ENCODE results near the gene RILPL1. TPM values are rescaled to one million over a fixed set of nuclear protein-coding genes. Genes with fewer than 3 reads are reported as not detected.

RILPL1 gene
- total and polyA plus RNA-seq, 9 of the 15 experiments (the other 6 are each of a cell fraction or from before 2014, with no cell fraction given), result 0.25 to 10.6 (median 8.6) TPM

DNA sequence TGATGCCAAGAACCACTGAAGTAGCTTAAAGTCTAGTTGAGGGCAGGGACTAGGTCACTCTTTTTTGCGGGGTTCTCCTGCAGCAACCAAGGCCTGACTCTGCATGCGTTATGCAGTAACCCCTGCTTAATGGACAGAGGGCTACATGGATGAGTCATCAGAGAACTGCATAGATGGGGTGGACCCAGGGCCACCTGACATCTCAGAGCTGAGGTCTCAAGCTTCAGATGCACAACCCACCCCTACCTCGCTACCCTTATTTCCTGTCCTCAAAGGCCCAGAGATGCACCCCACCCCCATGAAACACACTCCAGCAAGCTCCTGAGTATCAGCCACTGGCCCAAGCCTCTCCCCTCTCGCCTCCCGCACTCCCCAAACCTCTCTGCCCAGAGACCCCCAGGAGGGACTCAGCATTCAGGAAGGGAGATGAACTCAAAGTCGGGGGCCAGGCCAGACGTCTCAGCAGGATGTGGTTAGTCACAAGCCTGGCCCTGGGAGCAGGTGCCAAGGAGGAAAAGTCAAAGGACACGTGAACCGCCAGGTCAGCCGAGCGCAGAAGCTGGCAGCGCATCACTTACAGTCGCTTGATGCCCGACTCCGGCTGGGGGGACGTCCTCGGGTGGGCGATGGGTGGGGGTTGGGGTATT is 49.8 kb downstream of the RILPL1 start:
- H3K4me3 ChIP-seq, result no peak overlapping the region
- WGBS (ENCODE audit: insufficient coverage, low coverage, missing lambda C conversion rate), result 82% methylated on average over 16 of the region's 18 CpGs

More for the DNA sequence above, 49.8 kb downstream of the RILPL1 start:
- H3K36me3 ChIP-seq (ENCODE audit: control insufficient read depth, insufficient read depth, low read length), result peaks cover 27% of the 10 kb centered on the region; the same call in 2 of the 3 replicates
- DNase-seq (ENCODE audit: extremely low read depth in 1 of 4, low spot score in 3 of 4) (no peak), ATAC-seq (no peak), FAIRE-seq (no peak)
- no peak overlapping the region for H2AFZ ChIP-seq (ENCODE audit: low read depth, low read length)
- TF ChIP-seq ZNF41 (CRISPR knock-in tag; conservative IDR thresholded peaks at IDR 0.05), result no peak
- TF ChIP-seq, protein P1, sequence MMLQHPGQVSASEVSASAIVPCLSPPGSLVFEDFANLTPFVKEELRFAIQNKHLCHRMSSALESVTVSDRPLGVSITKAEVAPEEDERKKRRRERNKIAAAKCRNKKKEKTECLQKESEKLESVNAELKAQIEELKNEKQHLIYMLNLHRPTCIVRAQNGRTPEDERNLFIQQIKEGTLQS (IDR thresholded peaks at IDR 0.05), result peak; percentile 20; the same call in 1 of the 2 replicates
- TF ChIP-seq, protein P1 (CRISPR knock-in tag; conservative IDR thresholded peaks at IDR 0.05), result no peak
- TF ChIP-seq, protein P2, sequence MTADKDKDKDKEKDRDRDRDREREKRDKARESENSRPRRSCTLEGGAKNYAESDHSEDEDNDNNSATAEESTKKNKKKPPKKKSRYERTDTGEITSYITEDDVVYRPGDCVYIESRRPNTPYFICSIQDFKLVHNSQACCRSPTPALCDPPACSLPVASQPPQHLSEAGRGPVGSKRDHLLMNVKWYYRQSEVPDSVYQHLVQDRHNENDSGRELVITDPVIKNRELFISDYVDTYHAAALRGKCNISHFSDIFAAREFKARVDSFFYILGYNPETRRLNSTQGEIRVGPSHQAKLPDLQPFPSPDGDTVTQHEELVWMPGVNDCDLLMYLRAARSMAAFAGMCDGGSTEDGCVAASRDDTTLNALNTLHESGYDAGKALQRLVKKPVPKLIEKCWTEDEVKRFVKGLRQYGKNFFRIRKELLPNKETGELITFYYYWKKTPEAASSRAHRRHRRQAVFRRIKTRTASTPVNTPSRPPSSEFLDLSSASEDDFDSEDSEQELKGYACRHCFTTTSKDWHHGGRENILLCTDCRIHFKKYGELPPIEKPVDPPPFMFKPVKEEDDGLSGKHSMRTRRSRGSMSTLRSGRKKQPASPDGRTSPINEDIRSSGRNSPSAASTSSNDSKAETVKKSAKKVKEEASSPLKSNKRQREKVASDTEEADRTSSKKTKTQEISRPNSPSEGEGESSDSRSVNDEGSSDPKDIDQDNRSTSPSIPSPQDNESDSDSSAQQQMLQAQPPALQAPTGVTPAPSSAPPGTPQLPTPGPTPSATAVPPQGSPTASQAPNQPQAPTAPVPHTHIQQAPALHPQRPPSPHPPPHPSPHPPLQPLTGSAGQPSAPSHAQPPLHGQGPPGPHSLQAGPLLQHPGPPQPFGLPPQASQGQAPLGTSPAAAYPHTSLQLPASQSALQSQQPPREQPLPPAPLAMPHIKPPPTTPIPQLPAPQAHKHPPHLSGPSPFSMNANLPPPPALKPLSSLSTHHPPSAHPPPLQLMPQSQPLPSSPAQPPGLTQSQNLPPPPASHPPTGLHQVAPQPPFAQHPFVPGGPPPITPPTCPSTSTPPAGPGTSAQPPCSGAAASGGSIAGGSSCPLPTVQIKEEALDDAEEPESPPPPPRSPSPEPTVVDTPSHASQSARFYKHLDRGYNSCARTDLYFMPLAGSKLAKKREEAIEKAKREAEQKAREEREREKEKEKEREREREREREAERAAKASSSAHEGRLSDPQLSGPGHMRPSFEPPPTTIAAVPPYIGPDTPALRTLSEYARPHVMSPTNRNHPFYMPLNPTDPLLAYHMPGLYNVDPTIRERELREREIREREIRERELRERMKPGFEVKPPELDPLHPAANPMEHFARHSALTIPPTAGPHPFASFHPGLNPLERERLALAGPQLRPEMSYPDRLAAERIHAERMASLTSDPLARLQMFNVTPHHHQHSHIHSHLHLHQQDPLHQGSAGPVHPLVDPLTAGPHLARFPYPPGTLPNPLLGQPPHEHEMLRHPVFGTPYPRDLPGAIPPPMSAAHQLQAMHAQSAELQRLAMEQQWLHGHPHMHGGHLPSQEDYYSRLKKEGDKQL (CRISPR knock-in tag; IDR thresholded peaks at IDR 0.05; ENCODE audit: borderline replicate concordance), result no peak
- TF ChIP-seq, protein P3, sequence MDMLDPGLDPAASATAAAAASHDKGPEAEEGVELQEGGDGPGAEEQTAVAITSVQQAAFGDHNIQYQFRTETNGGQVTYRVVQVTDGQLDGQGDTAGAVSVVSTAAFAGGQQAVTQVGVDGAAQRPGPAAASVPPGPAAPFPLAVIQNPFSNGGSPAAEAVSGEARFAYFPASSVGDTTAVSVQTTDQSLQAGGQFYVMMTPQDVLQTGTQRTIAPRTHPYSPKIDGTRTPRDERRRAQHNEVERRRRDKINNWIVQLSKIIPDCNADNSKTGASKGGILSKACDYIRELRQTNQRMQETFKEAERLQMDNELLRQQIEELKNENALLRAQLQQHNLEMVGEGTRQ (CRISPR knock-in tag; IDR thresholded peaks at IDR 0.05), result no peak
- no peak for TF ChIP-seq FOXP1 (CRISPR knock-in tag; IDR thresholded peaks at IDR 0.05)
- no peaks in the 10 kb centered on the region for H3K9me3 ChIP-seq (replicated peaks; ENCODE audit: control insufficient read depth, insufficient read depth, low read depth, low read length)
- POLR2A ChIA-PET, result interaction anchor here (1.0 to 1.6 kb wide), 2 partner anchors 9 to 11 kb away, joined by 3 to 8 read pairs; no protein-coding TSS in a partner anchor
- no peaks in the 10 kb centered on the region for H4K20me1 ChIP-seq (replicated peaks; ENCODE audit: control insufficient read depth, insufficient read depth, low read length)
- in situ Hi-C loops (cut with MboI) (no loop called here), intact Hi-C loops (cut with micrococcal nuclease) (no loop called here)
- peaks cover 0 to 11% of the 10 kb centered on the region in 2 experiments; a peak in 2 of 5 replicates for H3K4me1 ChIP-seq (replicated peaks in 1 of 2; ENCODE audit: control insufficient read depth in 2 of 2, insufficient read depth in 2 of 2, low read length in 2 of 2)
- H3K9ac ChIP-seq (ENCODE audit: insufficient read depth in 1 of 2, low read depth in 2 of 2, low read length in 2 of 2), result peak overlapping the region in 1 of 2 experiments; percentile 61; a peak in 1 of 4 replicates
- no peak overlapping the region for H3K4me2 ChIP-seq (ENCODE audit: insufficient read depth, low read length)
- BruUV-seq (replicated peaks), result no TSS peak
- H3K9me1 ChIP-seq (ENCODE audit: control insufficient read depth, insufficient read depth, low read length), result no peaks in the 10 kb centered on the region
- H3K79me2 ChIP-seq (ENCODE audit: control insufficient read depth, insufficient read depth, low read length), result no peaks in the 10 kb centered on the region
- no peak overlapping the region for H3K27ac ChIP-seq (ENCODE audit: extremely low read depth, low read depth, low read length)
- CTCF ChIA-PET (ENCODE audit: low intra/inter-chr PET ratio), result no interaction called here
- H3K27me3 ChIP-seq (ENCODE audit: control insufficient read depth in 2 of 2, insufficient read depth in 2 of 2, low read length in 2 of 2), result no peaks in the 10 kb centered on the region

Measured in K562 (cell line).